GM21576 (cell line): Measurements from ENCODE around the gene SLC14A1.

Experiments used
- ATAC-seq: cut with Tn5 transposase; IDR thresholded peaks from one replicate; pipeline ENCODE4 v1.9.1; 2021; ENCODE audit warnings: mild to moderate bottlenecking, moderate library complexity; ENCODE audit not compliant: unreplicated experiment

The SLC14A1 gene

DNA sequence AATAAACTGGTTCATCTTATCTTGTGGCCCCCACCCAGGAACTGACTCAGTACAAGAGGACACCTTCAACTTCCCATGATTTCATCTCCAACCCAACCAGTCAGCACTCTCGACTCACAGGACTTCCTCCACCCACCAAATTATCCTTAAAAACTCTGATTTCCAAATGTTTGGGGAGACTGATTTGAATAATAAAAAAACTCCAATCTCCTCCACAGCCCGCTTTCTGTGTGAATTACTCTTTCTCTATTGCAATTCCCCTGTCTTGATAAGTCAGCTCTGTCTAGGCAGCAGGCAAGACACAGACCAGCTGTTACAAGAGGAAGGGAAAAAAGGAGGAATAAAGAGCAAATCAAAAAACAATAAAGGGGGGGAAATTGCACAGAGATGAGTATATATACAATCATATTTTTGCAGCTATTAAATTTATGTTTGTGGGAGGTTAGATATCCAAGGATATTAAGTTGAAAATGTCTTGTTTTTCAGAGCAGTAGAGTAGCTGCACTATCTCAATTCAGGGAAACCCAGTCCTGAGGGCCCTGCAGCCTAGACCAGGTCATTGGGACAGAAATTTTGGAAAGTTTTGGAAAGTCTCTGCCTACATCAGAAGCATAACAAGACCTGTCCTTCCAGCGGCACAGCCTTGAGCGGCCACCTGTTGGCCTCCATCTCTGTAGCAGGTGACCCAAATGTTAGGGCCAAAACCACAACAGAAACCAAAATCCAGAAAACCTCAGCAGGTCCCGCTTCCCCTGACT lies 68.7 kb downstream of the SLC14A1 start:
- ATAC-seq = no peak

DNA sequence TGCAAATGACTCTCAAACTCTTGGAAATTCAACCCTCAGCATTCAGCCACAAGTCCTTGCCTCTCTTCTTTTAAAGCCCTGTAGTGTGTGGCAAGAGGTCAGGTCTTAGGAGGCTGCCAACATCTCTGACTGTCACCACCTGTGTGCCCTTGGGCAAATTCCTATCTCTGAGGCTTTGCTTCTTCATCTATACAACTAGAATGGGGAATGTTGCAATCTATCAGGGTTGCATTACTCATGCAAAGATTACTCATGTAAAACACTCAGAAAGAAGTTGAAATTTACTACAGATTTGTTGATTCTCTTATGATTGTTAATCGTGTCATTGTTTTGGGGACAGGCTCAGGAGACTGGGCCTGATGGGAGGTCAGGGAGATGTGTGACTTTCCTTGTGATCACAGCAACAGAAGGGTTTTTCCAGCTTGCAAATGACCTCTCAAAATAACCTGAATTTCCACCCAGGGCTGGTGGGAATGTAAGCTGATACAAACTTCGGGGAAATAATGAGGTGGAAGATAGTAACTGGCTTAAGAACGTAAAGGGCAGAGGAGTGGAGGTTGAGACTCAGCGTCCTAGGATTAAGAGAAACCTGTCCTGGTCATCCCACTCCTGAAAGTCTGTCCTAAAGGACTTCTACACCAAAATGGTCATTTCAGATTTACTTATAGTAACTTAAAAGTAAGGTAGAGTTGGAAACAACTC lies 69.4 kb downstream of the SLC14A1 start:
- no peak for ATAC-seq

DNA sequence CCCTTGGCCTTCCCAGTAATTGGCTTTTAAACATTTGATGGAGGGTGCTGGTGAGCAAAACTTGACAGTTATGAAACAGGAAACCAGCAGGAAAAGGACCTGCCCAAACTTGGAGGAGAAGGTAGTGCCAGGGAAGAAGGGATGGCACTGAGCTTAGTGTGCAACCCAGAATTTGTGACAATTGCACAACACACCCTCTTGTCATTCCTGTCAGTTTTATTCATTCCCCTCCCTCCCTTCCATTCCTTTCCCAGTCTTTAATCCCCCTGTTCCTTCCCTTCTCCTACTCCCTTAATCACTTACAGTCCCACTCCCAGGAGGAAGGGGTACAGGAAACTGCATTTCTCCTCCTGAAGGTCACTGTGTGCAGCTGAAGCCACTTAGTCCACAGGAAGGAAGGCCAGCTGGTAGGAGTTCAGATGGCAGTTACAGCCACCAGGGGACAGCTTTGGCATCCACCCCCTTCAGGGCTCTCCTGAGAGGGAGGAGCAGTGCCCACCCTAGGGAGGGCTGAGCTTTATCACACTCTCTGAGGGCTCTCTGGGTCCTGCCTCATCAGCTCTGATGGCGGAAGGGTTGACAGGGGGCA lies 77.5 kb downstream of the SLC14A1 start:
- ATAC-seq = no peak
